Mammary epithelial cell (primary cell): ENCODE data around the gene SYT12.

Experiments
- CTCF ChIP-seq, 2 donors: IDR thresholded peaks in 1 of 2; conservative IDR thresholded peaks in 1 of 2; 2 replicates each; pipeline ENCODE4 v1.5.1; 2011 to 2012; ENCODE audit warnings: inconsistent platforms in 2 of 2, low read length in 2 of 2, mild to moderate bottlenecking in 2 of 2, control low read depth in 1 of 2, low read depth in 1 of 2; ENCODE audit not compliant: insufficient read depth in 1 of 2; ENCODE audit errors: extremely low read depth in 1 of 2
- EZH2 ChIP-seq: IDR thresholded peaks from 2 replicates; pipeline ENCODE4 v1.6.1; 2012; ENCODE audit warnings: low read length, inconsistent platforms, borderline replicate concordance

GRCh38 chr11:67095214-67095507, 72.2 kb downstream of the SYT12 start:
- TF ChIP-seq CTCF (conservative IDR thresholded peaks at IDR 0.05 in 1 of 2, IDR thresholded peaks at IDR 0.05 in 1 of 2; ENCODE audit: extremely low read depth in 1 of 2, insufficient read depth in 1 of 2, low read depth in 1 of 2, low read length in 2 of 2) (no peak), EZH2 (no peak)
